HCT116 (cell line): ENCODE results near the gene GALNT13. TPM values are rescaled to one million over a fixed set of nuclear protein-coding genes. Genes with fewer than 3 reads are reported as not detected.

ENCODE experiments used
- ATAC-seq: fragments of 200-7000 bp; cut with Tn5 transposase; 2 replicates; pipeline ENCODE4 v1.9.1; 2020; ENCODE audit warnings: mild to moderate bottlenecking, moderate library complexity
- BruUV-seq: library from RNA; stranded (reverse); fragments of 400-500 nt; replicated peaks from 2 replicates; lab custom pipeline; 2021; lab: Mats Ljungman, UMichigan
- CTCF ChIA-PET: fragments of 300-600 bp; sonication (Branson Sonifier 250); formaldehyde crosslinking; loops from one replicate; lab custom pipeline; 2021; ENCODE audit warnings: antibody characterized with exemption; lab: Charles Lee
- POLR2A ChIA-PET: fragments of 300-600, 350-600 bp; sonication (Branson Sonifier 250); formaldehyde crosslinking; loops from one replicate; lab custom pipeline; 2021; ENCODE audit warnings: antibody characterized with exemption; lab: Charles Lee
- RAD21 ChIA-PET, 2 experiments: fragments of 300-600 bp; sonication (Branson Sonifier 250); formaldehyde crosslinking; loops; one replicate each; lab custom pipeline; 2023; ENCODE audit warnings: low total read pairs in 2 of 2; ENCODE audit not compliant: uncharacterized antibody in 2 of 2, unreplicated experiment in 2 of 2, low non-redundant PET in 1 of 2; lab: Charles Lee
- DNase-seq: peaks from one replicate; pipeline ENCODE4 v3.0.0-alpha.2; 2010; ENCODE audit warnings: low read depth, low spot score
- H2AFZ ChIP-seq: fragments of 200-600 bp; shearing (Covaris generic), sonication (generic); 2 replicates; pipeline ENCODE4 v1.6.1; 2017; ENCODE audit warnings: low read depth, mixed run types, mixed read lengths, antibody characterized with exemption, low read length; ENCODE audit not compliant: poor library complexity, severe bottlenecking
- H3K27ac ChIP-seq: 2 replicates; pipeline ENCODE4 v1.5.1; 2012; ENCODE audit warnings: low read depth, low read length
- H3K27me3 ChIP-seq: fragments of 200-600 bp; sonication (generic); 2 replicates; pipeline ENCODE4 v1.6.1; 2016; ENCODE audit warnings: mixed run types, low read length, mixed read lengths; ENCODE audit not compliant: insufficient read depth
- H3K36me3 ChIP-seq, 2 experiments: fragments of 200-500 bp in 1 of 2; fragments of 200-600 bp in 1 of 2; sonication (Bioruptor generic) in 1 of 2; sonication (generic) in 1 of 2; 2 replicates each; pipeline versions ENCODE4 v1.5.1 to v1.6.1; 2014 to 2016; ENCODE audit warnings: low read length in 2 of 2, inconsistent platforms in 1 of 2, mixed read lengths in 1 of 2, mixed run types in 1 of 2; ENCODE audit not compliant: insufficient read depth in 2 of 2, control insufficient read depth in 1 of 2
- H3K4me1 ChIP-seq, 2 experiments: fragments of 200-600 bp in 1 of 2; sonication (generic) in 1 of 2; 2 replicates each; pipeline versions ENCODE4 v1.5.1 to v1.6.1; 2012 to 2017; ENCODE audit warnings: low read length in 2 of 2, inconsistent platforms in 1 of 2, mild to moderate bottlenecking in 1 of 2, mixed read lengths in 1 of 2, mixed run types in 1 of 2, moderate library complexity in 1 of 2; ENCODE audit not compliant: insufficient read depth in 2 of 2, control insufficient read depth in 1 of 2
- H3K4me2 ChIP-seq: fragments of 200-600 bp; sonication (generic); 2 replicates; pipeline ENCODE4 v1.6.1; 2017; ENCODE audit warnings: mixed run types, low read length, mixed read lengths
- H3K4me3 ChIP-seq, 2 experiments: fragments of 200-600 bp in 1 of 2; sonication (generic) in 1 of 2; replicated peaks in 1 of 2; 2 replicates each; pipeline ENCODE4 v1.5.1; 2011 to 2016; ENCODE audit warnings: low read length in 2 of 2, control low read depth in 1 of 2, low read depth in 1 of 2, mild to moderate bottlenecking in 1 of 2, mixed read lengths in 1 of 2, mixed run types in 1 of 2
- H3K79me2 ChIP-seq: fragments of 200-600 bp; sonication (generic); 2 replicates; pipeline ENCODE4 v1.6.1; 2017; ENCODE audit warnings: mild to moderate bottlenecking, mixed run types, low read length, moderate library complexity, mixed read lengths; ENCODE audit not compliant: insufficient read depth
- H3K9ac ChIP-seq: fragments of 200-600 bp; sonication (generic); 2 replicates; pipeline ENCODE4 v1.6.1; 2016; ENCODE audit warnings: low read length, mixed read lengths
- H3K9me2 ChIP-seq: fragments of 200-600 bp; sonication (generic), shearing (Covaris generic); 2 replicates; pipeline ENCODE4 v1.6.1; 2017; ENCODE audit warnings: mixed run types, mild to moderate bottlenecking, moderate library complexity; ENCODE audit not compliant: insufficient read depth
- H3K9me3 ChIP-seq, 2 experiments: fragments of 200-500 bp in 1 of 2; fragments of 200-600 bp in 1 of 2; sonication (Bioruptor generic) in 1 of 2; sonication (generic) in 1 of 2; 2 replicates each; pipeline ENCODE4 v1.6.1; 2014 to 2017; ENCODE audit warnings: low read length in 2 of 2, mixed read lengths in 2 of 2, inconsistent platforms in 1 of 2, low read depth in 1 of 2, mild to moderate bottlenecking in 1 of 2, mixed run types in 1 of 2, moderate library complexity in 1 of 2; ENCODE audit not compliant: control insufficient read depth in 1 of 2, insufficient read depth in 1 of 2
- H4K20me1 ChIP-seq: fragments of 200-600 bp; sonication (generic), shearing (Covaris generic); 2 replicates; pipeline ENCODE4 v1.6.1; 2017; ENCODE audit warnings: mixed run types, mild to moderate bottlenecking, moderate library complexity; ENCODE audit not compliant: insufficient read depth
- CBX3 ChIP-seq: IDR thresholded peaks from 2 replicates; pipeline ENCODE4 v1.6.1; 2012; ENCODE audit warnings: low read depth
- EGR1 ChIP-seq: IDR thresholded peaks from 2 replicates; pipeline ENCODE4 v1.6.1; 2012; ENCODE audit warnings: low read depth
- POLR2A ChIP-seq: IDR thresholded peaks from 2 replicates; pipeline ENCODE4 v1.7.0; 2011; ENCODE audit warnings: borderline replicate concordance; ENCODE audit not compliant: insufficient read depth, insufficient read length; ENCODE audit errors: extremely low read depth
- POLR2AphosphoS5 ChIP-seq: IDR thresholded peaks from 2 replicates; pipeline ENCODE4 v1.6.1; 2011; ENCODE audit warnings: mild to moderate bottlenecking, low read depth, low read length, moderate library complexity
- SIN3A ChIP-seq: IDR thresholded peaks from 2 replicates; pipeline ENCODE4 v1.6.1; 2012; ENCODE audit warnings: low read depth
- SRF ChIP-seq: IDR thresholded peaks from 2 replicates; pipeline ENCODE4 v1.6.1; 2012; ENCODE audit warnings: low read depth
- TCF7L2 ChIP-seq: IDR thresholded peaks from 2 replicates; pipeline ENCODE4 v1.7.0; 2011; ENCODE audit warnings: borderline replicate concordance, inconsistent platforms; ENCODE audit not compliant: insufficient read depth, insufficient read length; ENCODE audit errors: extremely low read depth
- ZFX ChIP-seq: fragments of 450-650 bp; IDR thresholded peaks from 2 replicates; pipeline ENCODE4 v1.6.1; 2017
- intact Hi-C: fragments of 100-400 bp; cut with micrococcal nuclease; formaldehyde crosslinking; loops from 2 replicates; pipeline ENCODE4 v1.10.0; 2022
- total RNA-seq: library from RNA; stranded (reverse); gene quantifications from one replicate; pipeline ENCODE4 v1.2.1, GENCODE V29; 2021; ENCODE audit not compliant: unreplicated experiment
- TF ChIP-seq, protein P1 (sequence below): IDR thresholded peaks from 2 replicates; pipeline ENCODE4 v1.6.1; 2011; ENCODE audit warnings: mild to moderate bottlenecking, low read length, moderate library complexity; ENCODE audit not compliant: insufficient replicate concordance; ENCODE audit errors: extremely low read depth
- TF ChIP-seq, protein P2 (sequence below), 3 experiments: fragments of 200-600 bp in 1 of 3; sonication (generic) in 1 of 3; IDR thresholded peaks in 2 of 3; conservative IDR thresholded peaks in 1 of 3; 2 replicates each; pipeline ENCODE4 v1.5.1; 2012 to 2017; ENCODE audit warnings: low read depth in 2 of 3, low read length in 2 of 3, antibody characterized with exemption in 1 of 3, borderline replicate concordance in 1 of 3, control low read depth in 1 of 3, mild to moderate bottlenecking in 1 of 3, mixed read lengths in 1 of 3, mixed run types in 1 of 3, moderate library complexity in 1 of 3; ENCODE audit not compliant: insufficient read depth in 1 of 3
- TF ChIP-seq, protein P3 (sequence below): IDR thresholded peaks from 2 replicates; pipeline ENCODE4 v1.6.1; 2012

The GALNT13 gene
- total RNA-seq, 1 experiment from 2014 or later, result 0.44 TPM

DNA sequence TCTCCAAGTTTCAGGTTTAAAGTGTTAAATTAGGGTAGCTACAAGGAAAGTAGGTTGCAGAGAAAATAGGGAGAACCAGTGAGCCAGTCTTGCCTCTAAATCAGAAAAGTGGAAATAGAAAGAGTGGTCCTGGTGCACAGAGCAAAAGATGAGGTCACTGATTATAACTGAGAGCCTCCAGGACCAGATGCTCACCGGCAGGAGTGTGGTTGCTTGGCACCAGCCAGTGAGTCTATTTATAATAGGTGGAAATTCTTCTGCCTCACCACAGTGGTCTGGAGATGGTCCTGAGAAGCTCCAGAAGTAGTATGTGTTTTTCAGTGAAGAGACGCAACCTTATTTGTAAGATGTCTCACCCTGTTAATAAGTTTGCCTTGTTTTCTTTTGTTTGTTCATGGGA lies 452.9 kb downstream of the GALNT13 start:
- no peak for TF ChIP-seq SRF
- ChIA-PET POLR2A (no interaction called here), CTCF (no interaction called here), RAD21 (no interaction called here)
- Histone ChIP-seq H3K9me3 (no peaks in the 10 kb centered on the region), H3K4me2 (no peak overlapping the region), H3K27me3 (no peaks in the 10 kb centered on the region), H3K36me3 (no peaks in the 10 kb centered on the region), H2AFZ (no peak overlapping the region), H3K4me3 (no peak overlapping the region), H3K9ac (no peak overlapping the region), H3K79me2 (no peaks in the 10 kb centered on the region), H3K27ac (no peak overlapping the region), H4K20me1 (no peaks in the 10 kb centered on the region), H3K9me2 (no peaks in the 10 kb centered on the region), H3K4me1 (no peaks in the 10 kb centered on the region)
- intact Hi-C loops, result no loop called here
- DNase-seq, result no peak
- no TSS peak for BruUV-seq
- ATAC-seq, result no peak

DNA sequence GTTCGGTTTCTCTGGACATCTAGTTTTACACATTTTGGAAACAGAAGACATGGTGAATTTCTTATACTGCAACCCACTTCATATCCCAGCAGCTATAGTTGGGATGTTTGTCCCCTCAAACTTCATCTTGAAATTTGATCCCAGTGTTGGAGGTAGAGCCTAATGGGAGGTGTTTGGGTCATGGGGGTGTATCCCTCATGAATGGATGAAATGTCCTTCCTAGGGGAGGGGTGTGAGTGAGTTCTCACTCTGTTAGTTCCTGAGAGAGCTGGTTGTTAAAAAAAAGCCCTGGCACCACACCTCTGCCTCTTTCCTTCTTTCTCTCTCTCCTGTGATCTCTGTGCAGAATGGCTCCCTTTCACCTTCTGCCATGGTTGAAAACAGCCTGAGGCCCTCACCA lies 457.8 kb downstream of the GALNT13 start:
- no peaks in the 10 kb centered on the region for H3K79me2 ChIP-seq
- ChIA-PET CTCF (no interaction called here), RAD21 (no interaction called here), POLR2A (no interaction called here)
- no peaks in the 10 kb centered on the region for H4K20me1 ChIP-seq
- H3K4me3 ChIP-seq, result no peak overlapping the region
- no peak for DNase-seq
- no peaks in the 10 kb centered on the region for H3K9me2 ChIP-seq
- no peaks in the 10 kb centered on the region for H3K4me1 ChIP-seq
- no peaks in the 10 kb centered on the region for H3K36me3 ChIP-seq
- no peak overlapping the region for H3K27ac ChIP-seq
- intact Hi-C loops, result no loop called here
- H3K4me2 ChIP-seq, result no peak overlapping the region
- BruUV-seq, result no TSS peak
- H2AFZ ChIP-seq, result no peak overlapping the region
- no peaks in the 10 kb centered on the region for H3K27me3 ChIP-seq
- TF ChIP-seq POLR2A (no peak), SIN3A (no peak)
- no peaks in the 10 kb centered on the region for H3K9me3 ChIP-seq
- no peak overlapping the region for H3K9ac ChIP-seq
- ATAC-seq, result no peak

DNA sequence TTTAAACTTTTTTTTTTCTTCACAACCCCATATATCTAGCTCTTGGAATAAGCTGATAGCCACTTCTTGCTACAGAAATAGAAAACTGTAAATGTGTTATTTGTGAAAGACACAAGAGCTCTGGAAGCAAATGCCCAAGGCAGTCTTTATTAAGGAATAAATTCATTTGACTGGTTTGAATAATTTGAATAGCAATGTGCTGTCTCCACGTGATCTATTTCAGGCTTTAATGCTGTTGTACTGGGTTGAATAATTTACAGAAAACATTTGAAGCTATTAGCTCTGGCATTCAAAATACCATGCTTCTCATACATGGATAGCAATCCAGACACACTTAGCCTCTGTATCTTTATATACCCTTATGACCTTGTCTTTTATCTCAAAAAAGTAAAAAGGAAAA lies 460.1 kb downstream of the GALNT13 start:
- Histone ChIP-seq H3K36me3 (no peaks in the 10 kb centered on the region), H3K4me2 (no peak overlapping the region), H3K79me2 (no peaks in the 10 kb centered on the region), H3K27me3 (no peaks in the 10 kb centered on the region), H3K9ac (no peak overlapping the region), H3K27ac (no peak overlapping the region), H3K9me2 (no peaks in the 10 kb centered on the region), H3K9me3 (no peaks in the 10 kb centered on the region), H2AFZ (no peak overlapping the region), H4K20me1 (no peaks in the 10 kb centered on the region), H3K4me3 (no peak overlapping the region), H3K4me1 (no peaks in the 10 kb centered on the region)
- DNase-seq (no peak), ATAC-seq (no peak)
- RAD21 ChIA-PET, result no interaction called here
- no TSS peak for BruUV-seq
- CTCF ChIA-PET, result no interaction called here
- POLR2A ChIA-PET, result no interaction called here
- intact Hi-C loops, result no loop called here
- TF ChIP-seq, protein P1, sequence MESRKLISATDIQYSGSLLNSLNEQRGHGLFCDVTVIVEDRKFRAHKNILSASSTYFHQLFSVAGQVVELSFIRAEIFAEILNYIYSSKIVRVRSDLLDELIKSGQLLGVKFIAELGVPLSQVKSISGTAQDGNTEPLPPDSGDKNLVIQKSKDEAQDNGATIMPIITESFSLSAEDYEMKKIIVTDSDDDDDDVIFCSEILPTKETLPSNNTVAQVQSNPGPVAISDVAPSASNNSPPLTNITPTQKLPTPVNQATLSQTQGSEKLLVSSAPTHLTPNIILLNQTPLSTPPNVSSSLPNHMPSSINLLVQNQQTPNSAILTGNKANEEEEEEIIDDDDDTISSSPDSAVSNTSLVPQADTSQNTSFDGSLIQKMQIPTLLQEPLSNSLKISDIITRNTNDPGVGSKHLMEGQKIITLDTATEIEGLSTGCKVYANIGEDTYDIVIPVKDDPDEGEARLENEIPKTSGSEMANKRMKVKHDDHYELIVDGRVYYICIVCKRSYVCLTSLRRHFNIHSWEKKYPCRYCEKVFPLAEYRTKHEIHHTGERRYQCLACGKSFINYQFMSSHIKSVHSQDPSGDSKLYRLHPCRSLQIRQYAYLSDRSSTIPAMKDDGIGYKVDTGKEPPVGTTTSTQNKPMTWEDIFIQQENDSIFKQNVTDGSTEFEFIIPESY, result no peak
- TF ChIP-seq, protein P2, sequence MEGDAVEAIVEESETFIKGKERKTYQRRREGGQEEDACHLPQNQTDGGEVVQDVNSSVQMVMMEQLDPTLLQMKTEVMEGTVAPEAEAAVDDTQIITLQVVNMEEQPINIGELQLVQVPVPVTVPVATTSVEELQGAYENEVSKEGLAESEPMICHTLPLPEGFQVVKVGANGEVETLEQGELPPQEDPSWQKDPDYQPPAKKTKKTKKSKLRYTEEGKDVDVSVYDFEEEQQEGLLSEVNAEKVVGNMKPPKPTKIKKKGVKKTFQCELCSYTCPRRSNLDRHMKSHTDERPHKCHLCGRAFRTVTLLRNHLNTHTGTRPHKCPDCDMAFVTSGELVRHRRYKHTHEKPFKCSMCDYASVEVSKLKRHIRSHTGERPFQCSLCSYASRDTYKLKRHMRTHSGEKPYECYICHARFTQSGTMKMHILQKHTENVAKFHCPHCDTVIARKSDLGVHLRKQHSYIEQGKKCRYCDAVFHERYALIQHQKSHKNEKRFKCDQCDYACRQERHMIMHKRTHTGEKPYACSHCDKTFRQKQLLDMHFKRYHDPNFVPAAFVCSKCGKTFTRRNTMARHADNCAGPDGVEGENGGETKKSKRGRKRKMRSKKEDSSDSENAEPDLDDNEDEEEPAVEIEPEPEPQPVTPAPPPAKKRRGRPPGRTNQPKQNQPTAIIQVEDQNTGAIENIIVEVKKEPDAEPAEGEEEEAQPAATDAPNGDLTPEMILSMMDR (IDR thresholded peaks at IDR 0.05 in 2 of 3, conservative IDR thresholded peaks at IDR 0.05 in 1 of 3; ENCODE audit: borderline replicate concordance in 1 of 3, insufficient read depth in 1 of 3, low read depth in 2 of 3, low read length in 2 of 3), result no peak
- TF ChIP-seq CBX3 (no peak), EGR1 (no peak), POLR2AphosphoS5 (no peak), TCF7L2 (no peak), ZFX (no peak)
- TF ChIP-seq, protein P3, sequence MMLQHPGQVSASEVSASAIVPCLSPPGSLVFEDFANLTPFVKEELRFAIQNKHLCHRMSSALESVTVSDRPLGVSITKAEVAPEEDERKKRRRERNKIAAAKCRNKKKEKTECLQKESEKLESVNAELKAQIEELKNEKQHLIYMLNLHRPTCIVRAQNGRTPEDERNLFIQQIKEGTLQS, result no peak
